ENCODE measurements around the gene LAMA3.

Gene LAMA3

GRCh38 chr18:23921716-23922285 lies 232.5 kb downstream of the LAMA3 start:
- no peak for DNase-seq

DNA sequence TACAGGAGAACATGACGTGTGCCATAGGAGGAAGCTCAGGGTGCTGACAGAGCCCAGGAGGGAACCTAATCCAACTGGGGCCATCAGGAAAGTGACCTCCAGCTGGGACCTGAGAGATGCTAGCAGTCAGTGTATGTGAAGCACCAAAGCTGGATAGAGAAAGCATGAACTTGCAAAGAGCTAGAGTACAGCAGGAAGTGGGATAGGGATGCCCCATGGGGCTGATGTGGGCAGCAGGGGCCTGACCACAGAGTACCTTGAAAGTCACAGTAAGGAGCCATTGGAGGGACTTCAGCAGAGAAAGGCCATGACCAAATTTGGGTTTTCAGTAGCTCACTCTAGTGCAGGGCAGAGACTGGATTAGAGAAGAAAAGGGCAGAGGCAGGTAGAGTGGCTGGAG lies 233.7 kb downstream of the LAMA3 start:
- DNase-seq = no peak

- no peak for DNase-seq
Observed at GRCh38 chr18:23924813-23925212, 235.6 kb downstream of the LAMA3 start.

DNA sequence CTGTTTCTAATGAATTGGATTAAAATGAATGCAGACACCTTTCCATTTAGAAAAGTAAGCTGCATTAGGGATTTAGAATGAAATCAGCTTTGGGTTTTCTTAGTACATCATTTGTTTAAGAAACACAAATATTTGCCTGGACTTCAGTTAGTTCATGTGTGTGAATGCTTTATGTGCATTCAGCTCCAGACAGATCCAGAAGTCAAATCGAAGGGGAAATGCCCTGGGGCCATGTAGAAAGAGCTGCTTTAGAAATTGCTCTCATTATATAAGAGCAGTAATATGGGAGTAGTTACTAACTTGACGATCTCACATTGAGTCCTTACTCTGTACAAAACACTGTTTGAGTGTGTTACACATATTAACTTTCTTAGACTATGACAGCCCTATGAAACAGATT lies 237.3 kb downstream of the LAMA3 start:
- no peak for DNase-seq

DNA sequence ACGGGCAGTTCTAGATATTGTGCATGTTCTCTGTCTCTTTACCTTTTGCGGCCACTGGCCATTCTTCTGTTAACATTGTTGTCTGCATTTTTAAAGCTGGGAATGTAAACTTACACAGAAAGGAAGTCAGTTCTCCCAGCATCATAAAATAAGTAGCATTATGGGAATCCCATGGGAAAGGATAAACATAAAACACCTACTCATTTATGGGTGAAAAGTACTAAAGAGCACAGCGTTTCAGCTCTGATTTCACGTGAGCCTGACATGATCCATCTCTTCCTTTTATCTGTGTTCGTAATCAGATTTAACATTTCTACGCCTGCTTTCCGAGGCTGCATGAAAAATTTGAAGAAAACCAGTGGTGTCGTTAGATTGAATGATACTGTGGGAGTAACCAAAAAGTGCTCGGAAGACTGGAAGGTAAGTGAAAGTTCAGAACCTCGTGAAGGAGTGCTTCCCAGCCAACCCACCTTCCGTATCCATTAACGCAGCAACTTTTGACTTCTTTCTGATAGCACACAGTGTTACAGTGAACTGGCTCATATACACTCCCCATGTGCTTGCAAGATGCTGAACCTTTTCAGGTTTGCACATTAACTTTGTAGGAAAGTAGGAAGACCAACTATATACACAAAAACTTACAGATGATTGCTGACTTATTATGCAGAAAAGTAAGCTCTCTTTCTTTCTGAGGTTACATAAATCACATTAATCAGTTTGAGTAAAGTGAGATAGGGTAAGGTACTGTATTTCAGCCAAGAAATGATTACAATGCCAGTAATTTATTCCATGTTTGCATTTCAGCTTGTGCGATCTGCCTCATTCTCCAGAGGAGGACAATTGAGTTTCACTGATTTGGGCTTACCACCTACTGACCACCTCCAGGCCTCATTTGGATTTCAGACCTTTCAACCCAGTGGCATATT lies 238.8 kb downstream of the LAMA3 start:
- DNase-seq = no peak

GRCh38 chr18:23929362-23929930 lies 240.2 kb downstream of the LAMA3 start:
- DNase-seq = no peak

GRCh38 chr18:23930002-23930401 lies 240.7 kb downstream of the LAMA3 start:
- DNase-seq = no peak

- DNase-seq = no peak
Observed at GRCh38 chr18:23932385-23933067, 243.3 kb downstream of the LAMA3 start.

- no peak for DNase-seq
Observed at GRCh38 chr18:23933407-23933806, 244.2 kb downstream of the LAMA3 start.

- no peak for DNase-seq
Observed at GRCh38 chr18:23934252-23934651, 245.0 kb downstream of the LAMA3 start.

DNA sequence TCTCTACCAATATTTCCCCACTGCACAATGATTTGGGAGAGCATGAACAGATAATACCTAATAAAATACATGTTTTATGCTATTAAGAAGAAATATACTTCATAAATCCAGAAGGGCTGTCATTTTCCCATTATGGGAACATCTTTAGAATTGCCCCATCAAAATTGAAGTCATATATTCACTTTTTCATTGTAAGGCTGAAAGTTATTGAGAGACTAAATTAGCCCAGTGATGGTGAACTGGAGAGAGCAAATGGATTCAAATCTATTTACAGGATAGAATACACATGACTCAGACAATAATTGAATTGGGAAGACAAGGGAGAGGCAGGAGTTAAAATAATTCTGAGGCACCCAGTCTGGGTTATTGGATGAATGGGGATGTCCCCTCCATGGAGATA lies 245.6 kb downstream of the LAMA3 start:
- DNase-seq = no peak

- DNase-seq = no peak
Observed at GRCh38 chr18:23935804-23936203, 246.6 kb downstream of the LAMA3 start.

GRCh38 chr18:23936381-23936958 lies 247.2 kb downstream of the LAMA3 start:
- no peak for DNase-seq

DNA sequence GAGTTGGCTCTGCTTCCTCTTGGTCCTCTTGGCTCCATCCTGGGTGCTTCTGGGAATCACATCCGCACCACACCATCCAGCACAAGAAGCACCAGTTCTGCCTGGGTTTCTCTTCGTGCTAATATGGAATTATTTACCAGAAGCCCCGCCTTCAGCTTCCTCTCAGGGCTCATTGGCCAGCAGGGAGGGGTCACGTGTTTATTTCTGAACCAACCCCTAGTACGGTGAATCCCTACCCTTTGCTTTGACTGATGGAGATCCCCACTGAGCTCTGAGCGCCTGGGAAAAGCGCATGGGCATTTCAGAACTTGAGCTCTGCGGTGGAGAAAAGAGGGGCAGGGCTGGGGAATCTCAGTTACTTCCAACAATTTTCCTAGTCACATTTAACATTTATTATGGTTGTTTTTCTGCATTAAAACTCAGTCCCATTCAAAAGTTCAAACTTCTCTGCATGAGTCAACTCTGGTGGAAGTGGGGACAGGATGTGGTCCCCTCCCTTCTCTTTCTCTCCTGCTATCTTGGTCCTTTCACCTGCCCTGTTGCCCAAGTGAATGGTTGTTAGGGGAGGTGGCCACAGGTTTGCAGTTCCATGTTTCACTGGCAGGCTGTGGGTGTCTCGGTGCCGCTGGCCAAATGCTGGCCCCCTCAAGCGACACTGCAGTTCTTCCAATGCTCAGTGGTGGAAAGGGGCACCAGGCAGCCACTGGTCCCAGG lies 248.9 kb downstream of the LAMA3 start:
- DNase-seq = no peak

DNA sequence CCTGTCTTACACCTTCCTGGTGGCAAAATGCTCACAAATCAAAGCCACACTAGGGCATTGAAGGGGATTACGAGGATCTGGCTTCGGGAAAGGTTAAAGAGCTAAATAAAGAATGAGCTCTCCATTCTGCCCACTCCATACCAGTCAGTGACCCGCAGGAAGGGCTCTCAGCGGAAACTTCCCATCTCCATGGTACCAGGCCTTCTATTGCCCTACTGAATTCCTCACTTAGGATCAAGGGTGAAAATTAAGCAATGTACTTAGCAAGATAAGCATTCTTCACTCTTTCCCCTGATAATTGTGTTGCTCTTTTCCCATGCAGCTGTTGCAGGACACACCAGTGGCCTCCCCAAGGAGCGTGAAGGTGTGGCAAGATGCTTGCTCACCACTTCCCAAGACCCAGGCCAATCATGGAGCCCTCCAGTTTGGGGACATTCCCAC lies 249.7 kb downstream of the LAMA3 start:
- DNase-seq = no peak

DNA sequence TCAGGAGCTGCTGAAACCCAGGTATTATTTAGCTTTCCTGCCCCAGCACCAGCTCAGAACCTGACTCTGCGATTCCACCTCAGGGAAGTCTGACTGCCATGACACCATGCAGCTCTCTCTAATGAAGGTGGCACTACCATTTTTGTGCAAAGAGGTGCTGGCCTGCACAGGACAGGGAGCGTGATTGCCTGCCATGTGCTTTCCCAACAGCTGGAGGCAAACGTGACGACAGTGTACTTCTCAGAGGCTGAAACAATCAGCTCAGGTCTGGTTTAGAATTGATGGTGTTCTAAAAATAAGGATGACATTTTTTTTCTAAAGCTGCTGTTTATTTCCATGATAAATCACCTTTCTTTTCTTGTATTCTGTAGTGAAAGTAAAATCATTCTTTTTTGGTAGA lies 250.1 kb downstream of the LAMA3 start:
- DNase-seq = no peak

GRCh38 chr18:23939896-23940295 lies 250.6 kb downstream of the LAMA3 start:
- no peak for DNase-seq

- DNase-seq = no peak
Observed at GRCh38 chr18:23941791-23942190, 252.5 kb downstream of the LAMA3 start.

DNA sequence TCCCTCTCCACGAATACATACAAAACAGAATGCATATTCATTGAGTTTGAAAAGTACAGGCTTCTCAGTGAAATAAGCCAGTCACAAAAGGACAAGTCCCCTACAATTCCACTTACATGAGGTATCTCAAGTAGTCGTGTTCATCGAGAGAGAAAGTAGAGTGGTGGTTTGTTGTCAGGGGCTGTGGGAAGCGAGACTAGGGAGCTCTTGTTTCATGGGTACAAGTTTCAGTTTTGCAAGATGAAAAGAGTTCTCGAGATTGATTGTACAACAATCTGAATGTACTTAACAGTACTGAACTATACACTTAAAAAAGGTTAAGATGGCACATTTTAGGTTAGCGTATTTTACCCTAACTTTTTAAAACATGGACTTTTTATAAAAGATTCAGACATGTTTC lies 253.9 kb downstream of the LAMA3 start:
- DNase-seq = no peak

- DNase-seq = no peak
Observed at GRCh38 chr18:23943903-23944624, 254.8 kb downstream of the LAMA3 start.

GRCh38 chr18:23945416-23946079 lies 256.3 kb downstream of the LAMA3 start:
- no peak for DNase-seq
